GM21529 (cell line): ENCODE results near the gene HECW1.

Source experiments
- ATAC-seq: cut with Tn5 transposase; IDR thresholded peaks from one replicate; pipeline ENCODE4 v1.9.1; 2021; ENCODE audit not compliant: unreplicated experiment

The HECW1 gene

GRCh38 chr7:43142703-43143102, 30.3 kb downstream of the HECW1 start:
- no peak for ATAC-seq

DNA sequence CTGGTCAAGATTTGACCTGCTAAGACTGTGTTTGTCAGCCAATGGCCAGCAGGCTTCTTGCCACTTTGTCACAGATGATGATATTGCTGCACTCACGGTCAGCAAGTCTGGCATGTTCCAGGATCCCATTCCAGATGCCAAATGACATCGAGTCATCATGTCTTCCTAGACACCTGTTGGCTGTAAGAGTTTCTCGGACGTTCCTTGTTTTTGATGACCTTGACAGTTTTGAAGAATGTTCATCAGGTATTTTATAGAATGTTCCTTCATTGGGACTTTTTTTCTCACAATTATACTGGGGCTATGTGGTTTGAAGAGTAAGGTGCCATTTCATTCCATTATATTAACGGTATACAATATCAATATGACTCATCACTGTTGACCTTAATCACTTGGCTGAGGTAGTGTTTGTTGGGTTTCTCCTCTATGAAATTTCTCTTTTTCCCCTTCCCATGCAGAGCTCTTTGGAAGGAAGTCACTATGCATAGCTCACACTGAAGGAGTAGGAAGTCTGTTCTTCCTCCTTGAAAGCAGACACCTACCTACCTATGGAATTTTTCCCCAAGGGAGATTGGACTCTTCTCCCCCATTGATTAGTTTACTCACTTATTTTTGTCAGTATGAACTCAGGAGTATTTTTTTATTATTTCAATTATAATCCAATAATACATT, 31.6 kb downstream of the HECW1 start:
- ATAC-seq: no peak

DNA sequence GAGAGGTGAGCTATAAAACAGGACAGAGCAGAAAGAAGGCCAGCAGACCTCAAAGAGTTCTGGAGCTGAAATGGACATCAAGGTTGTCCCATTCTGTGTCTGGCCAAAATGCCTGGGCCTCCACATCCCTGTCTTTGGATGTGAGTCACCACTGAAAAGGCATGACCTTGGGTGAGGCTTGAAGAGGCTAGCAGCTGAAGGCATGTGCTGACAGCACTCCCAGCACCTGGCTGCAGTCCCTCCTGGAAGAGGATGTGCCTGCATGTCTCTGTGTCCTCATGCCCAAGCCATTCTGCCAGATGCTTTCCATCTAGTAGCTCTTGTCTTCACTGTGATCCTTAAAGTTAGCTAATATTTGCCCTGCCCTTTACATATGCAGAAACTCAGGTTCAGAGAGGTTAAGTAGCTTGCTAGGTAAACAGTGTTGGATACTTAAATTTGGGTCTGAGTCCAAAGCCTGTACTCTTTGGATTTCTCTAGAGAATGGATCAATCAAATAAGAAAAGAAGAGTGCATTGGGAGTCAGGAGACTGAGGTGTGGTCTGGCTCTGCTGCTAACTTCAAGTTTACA, 35.8 kb downstream of the HECW1 start:
- ATAC-seq: no peak

GRCh38 chr7:43151076-43151475, 38.6 kb downstream of the HECW1 start:
- ATAC-seq: no peak

DNA sequence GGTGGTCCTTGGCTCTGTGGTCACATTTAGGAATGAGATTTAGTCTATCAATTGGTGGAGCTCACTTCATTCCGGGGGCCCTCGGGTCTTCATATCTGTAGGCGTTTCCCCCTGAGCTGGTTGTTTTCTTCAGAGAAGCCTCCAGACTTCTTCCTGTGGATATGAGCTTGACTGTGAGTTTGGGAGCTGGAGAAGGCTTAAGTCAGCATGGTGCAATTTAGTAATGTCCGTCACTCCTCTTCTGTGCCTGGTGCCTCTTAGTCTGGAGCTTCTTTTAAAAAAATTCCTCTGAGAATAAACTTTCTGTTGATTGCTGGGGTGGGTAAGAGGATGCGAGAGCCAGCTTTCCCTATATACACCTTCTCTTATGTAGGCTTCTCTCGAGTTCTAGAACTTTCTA, 40.2 kb downstream of the HECW1 start:
- ATAC-seq: no peak

DNA sequence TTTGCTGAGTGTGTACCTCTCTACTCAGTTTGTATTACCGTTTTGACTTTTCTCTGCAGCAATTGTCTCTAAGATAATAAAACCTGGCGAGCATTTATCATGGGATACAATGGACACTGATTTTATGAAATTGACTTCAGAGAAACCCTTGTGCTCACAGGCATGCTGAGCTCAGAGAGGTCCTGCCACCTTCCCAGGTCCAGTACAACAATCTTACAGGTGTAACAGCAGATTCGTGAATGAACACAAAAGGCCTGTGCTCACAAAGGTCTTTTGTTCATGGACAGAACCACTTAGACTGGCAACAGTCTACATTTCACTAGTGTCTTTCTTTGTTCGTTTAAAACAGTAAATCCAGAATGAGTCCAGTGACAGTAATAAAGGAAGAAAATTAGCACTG, 43.2 kb downstream of the HECW1 start:
- ATAC-seq: no peak

DNA sequence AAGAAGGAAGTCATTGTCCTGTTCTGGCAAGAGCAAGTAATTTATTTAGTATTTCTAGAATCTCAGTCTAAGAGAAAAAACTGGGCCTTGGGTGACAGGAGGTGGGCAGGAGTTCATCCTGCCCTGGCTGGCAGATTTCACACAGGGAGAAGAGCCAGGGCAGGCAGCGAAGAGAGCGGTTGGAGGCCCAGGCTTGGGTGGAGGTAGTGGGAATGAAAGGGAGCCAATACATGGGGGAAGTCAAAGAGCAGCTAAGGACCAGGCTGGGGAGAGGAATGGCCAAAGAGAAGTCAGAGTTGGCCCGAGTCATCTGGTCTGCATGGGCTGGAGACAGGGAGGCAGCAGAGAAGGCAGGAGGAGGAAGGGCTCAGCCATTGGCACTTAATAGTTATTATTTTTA, 51.4 kb downstream of the HECW1 start:
- no peak for ATAC-seq

GRCh38 chr7:43164757-43165156, 52.3 kb downstream of the HECW1 start:
- peak; percentile 95 for ATAC-seq

- ATAC-seq: no peak
Measured at GRCh38 chr7:43166686-43167085, 54.2 kb downstream of the HECW1 start.

GRCh38 chr7:43169076-43169475, 56.6 kb downstream of the HECW1 start:
- ATAC-seq: no peak

- no peak for ATAC-seq
Measured at GRCh38 chr7:43170571-43170970, 58.1 kb downstream of the HECW1 start.

DNA sequence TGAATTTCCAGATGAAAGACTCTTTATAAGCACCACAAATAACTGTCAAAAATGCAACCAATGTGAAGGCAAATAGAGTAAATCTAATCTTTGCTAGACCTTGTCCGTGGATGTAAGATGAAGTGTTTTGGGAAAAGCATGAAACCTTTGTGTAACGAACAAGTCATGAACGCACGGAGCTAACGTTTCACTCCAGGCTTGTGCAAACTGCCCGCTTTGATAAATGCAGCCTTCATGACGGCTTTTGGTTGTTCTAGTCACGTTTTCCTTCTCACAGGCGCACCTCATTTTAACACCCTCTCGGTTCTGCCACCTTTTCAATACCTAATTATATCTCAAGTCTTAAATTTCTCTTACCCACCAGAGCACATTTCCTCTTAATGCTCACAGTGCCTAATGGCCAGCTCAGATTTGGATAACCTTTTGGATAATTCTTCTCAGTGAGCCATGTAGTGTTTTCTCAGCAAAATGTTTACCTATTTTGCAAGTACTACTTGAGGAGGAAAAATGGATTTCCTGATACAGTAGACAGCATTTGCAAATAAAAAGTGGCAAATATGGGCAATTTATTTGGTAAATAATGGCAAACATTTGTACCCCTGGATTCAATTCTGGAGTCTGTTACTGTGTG, 63.2 kb downstream of the HECW1 start:
- no peak for ATAC-seq

GRCh38 chr7:43179393-43179792, 66.9 kb downstream of the HECW1 start:
- no peak for ATAC-seq

DNA sequence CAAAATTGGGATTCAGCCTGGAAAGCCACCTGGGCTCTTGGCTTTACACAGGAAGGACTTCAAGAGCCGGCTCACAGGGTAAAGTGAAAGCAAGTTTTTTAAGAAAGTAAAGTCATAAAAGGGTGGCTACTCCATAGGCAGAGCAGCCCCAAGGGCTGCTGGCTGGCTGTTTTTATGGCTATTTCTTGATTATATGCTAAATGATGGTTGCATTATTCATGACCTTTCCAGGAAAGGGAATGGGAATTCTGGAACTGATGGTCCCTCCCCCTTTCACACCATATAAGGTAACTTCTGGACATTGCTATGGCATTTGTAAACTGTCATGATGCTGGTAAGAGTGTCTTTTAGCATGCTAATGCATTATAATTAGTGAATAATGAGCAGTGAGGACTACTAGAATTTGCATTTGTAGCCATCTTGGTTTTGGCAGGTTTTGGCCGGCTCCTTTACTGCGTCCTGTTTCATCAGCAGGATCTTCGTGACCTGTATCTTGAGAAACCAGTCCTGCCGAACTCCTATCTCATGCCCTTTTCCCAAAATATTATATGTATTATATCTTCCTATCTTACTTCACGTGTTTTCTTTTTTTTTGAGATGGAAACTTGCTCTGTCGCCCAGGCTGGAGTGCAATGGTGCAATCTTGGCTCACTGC, 80.5 kb downstream of the HECW1 start:
- ATAC-seq: no peak

DNA sequence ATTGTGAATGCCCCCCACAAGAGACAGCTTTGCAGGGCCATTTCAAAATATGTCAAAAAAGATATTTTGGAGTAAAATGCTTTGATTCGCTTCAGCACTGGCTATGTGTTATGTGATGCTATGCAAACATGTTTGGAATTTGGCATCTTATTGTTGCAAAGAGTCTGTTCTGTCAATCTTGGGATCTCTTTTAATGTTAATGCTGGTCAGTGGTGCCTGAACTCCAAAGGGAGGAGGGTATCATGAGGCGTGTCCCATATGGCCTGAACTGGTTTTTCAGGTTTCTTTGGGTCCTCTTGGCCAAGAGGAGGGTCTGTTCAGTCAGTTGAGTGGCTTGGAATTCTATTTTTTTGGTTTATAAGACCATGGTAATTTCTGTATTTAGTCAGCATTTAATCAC, 81.4 kb downstream of the HECW1 start:
- no peak for ATAC-seq

DNA sequence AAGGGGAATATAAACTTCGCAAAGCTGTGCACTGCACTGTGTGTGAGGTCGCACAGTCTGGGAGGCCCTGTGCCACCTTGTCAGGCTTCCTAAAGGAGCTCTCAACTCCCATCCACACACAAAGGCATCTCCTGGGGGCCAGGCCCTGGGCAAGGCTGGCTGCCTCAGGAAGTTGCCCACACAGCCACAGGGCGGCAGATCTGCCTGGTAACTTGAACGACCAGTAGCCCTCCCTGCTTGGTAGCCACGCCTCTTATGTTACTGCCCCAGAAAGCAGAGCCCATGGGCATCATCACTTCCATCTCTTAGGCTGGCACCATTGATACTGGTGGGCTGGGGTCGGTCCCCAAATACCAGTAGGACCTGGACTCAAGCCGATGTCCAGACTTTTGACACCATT, 82.8 kb downstream of the HECW1 start:
- ATAC-seq: no peak

DNA sequence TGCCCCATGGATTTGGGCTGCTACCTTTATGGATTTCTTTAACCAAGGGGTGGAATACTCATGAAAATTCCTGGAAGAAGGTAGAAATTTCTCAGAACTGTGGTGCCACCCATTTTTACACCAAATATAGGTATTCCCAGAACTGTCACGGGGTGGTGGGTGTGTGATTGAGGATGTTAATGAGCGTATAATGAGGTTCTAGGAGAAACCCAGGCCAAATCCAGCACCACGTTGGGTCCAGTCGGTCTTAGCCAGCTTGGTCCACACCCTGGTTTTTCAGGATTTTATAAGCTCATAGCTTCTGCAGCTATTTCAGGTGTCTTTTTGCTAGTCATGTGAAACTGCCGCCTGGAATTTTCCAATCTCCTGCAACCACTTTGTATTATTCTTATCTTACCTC, 83.3 kb downstream of the HECW1 start:
- no peak for ATAC-seq

DNA sequence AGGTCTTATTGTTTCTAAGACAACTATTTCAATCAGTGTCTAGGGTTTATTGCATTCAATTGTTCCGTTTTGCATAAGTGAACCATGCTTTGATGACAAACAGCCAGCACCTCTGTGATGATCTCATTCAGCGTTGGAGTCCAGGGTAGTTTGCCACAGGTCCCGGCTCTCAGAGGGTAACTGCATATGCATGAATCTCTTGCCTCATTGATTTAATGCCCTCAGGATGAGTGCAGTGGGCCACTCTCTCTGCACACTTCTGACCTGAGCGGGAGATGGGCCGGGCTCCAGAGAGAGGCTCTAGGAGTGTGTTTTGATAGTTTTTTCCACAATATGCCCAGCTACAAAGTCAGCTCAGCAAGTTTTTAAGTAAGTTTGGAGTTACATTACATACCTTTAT, 83.9 kb downstream of the HECW1 start:
- no peak for ATAC-seq

GRCh38 chr7:43198016-43198415, 85.6 kb downstream of the HECW1 start:
- ATAC-seq: no peak

DNA sequence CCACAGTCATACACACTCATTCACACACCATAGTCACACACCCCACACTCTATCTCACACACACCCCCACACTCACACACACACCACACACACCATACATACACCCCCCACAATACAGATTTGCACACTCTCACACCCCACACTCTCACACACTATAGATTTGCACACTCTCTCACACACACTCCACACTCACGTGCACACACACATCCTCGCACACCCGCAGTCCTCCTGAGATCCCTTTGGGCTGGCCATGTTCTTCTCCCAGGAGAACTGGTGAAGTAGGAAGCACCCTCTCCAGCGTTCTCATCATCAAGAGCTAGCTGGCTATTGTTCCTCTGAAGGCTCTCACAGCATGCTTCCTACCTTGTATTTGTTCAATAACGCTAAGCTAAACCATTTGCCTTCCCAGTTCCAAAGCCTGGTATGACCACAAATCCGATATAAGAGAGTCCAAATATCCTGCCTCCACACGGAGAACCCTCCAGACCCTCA, 86.2 kb downstream of the HECW1 start:
- ATAC-seq: no peak

GRCh38 chr7:43199371-43200160, 87.1 kb downstream of the HECW1 start:
- ATAC-seq: no peak
